A549 treated with Mapracorat at 1 μM for 4 hours (cell line): ENCODE measurements around the gene ZSWIM9. TPM values are rescaled to one million over a fixed set of nuclear protein-coding genes. Genes with fewer than 3 reads are reported as not detected.

Experiments used
- total RNA-seq: library from RNA; stranded (reverse); fragments of 200-300 nt; extraction: Qiagen RNA extraction; gene quantifications from 5 replicates; pipeline ENCODE4 v1.2.3, GENCODE V29; 2022

ZSWIM9 gene
- total RNA-seq: 4.9 to 7.0 TPM (median 7.0 TPM) in 5 replicates

DNA sequence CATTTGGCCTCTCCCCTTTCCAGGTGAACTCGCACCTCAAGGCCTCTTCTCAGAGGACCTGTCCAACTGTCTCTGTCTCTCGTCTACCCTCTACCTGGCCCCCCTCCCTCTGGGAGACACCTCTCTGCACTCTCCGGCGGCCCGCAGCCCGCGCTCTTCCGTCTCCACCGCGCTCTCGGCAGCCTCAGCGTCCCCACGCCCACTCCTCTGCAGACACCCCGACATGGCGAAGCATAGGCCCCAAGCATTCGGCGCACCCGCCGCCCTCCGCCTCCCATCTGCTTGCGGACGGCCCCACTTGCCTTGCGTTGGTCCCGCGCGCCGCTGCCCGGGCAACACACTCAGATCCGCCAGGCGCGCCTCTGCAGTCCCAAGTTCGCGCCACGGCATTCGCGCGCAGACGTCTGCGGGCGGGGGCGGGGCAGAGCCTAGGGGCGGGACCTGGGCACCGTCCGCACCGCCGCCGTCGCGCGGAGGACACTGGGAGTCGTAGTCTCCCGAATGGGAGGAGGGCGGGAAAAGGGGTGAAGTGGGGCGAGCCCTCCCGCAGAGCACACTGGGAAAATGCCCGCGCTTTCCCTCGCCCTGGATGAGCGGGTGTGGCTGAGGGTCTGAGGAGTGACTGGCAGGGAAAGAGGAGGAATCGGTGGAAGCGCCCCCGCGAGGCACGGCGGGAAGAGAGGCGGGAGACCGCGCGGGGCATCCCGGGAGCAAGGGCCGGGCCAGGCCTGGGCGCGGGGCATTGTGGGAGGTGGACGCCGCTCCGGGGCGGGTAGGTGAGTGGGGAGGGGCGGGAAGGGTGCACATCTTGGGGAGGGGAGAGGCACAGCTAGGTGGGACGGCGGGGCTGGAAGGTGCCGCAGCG lies at the start of gene ZSWIM9, which contains the start of gene LIG1:
Gene ZSWIM9 (plus strand): TSS at position 742 of the 865 bp plus-strand sequence. CDS start 1,123 bp downstream, outside the sequence.
Gene LIG1 (minus strand): TSS at position 406 of the 865 bp plus-strand sequence. CDS start 4,778 bp downstream, outside the sequence.

Other genes starting within 250 kb of the ZSWIM9 start
- gene BSPH1, start 178.5 kb upstream of the ZSWIM9 start, total RNA-seq: not detected in 5 replicates
- not detected in 5 replicates for gene ELSPBP1, start 176.0 kb upstream of the ZSWIM9 start, total RNA-seq
- gene CABP5, start 126.6 kb upstream of the ZSWIM9 start, total RNA-seq: not detected in 5 replicates
- gene PLA2G4C, start 59.9 kb upstream of the ZSWIM9 start, total RNA-seq: 8.5 to 17.1 TPM (median 9.7 TPM) in 5 replicates
- 58.9 to 76.8 TPM (median 62.7 TPM) in 5 replicates for gene LIG1, start 336 bp upstream of the ZSWIM9 start, total RNA-seq
- 13.6 to 17.6 TPM (median 16.6 TPM) in 5 replicates for gene CARD8, start 85.2 kb downstream of the ZSWIM9 start, total RNA-seq
- gene ZNF114, start 99.4 kb downstream of the ZSWIM9 start, total RNA-seq: 7.2 to 8.4 TPM (median 7.5 TPM) in 5 replicates
- 431 to 510 TPM (median 452 TPM) in 5 replicates for gene EMP3, start 154.9 kb downstream of the ZSWIM9 start, total RNA-seq
- gene TMEM143, start 193.3 kb downstream of the ZSWIM9 start, total RNA-seq: 2.4 to 6.2 TPM (median 3.8 TPM) in 5 replicates
- 2.1 to 4.6 TPM (median 2.9 TPM) in 5 replicates for gene SYNGR4, start 193.7 kb downstream of the ZSWIM9 start, total RNA-seq
- gene KDELR1, start 220.9 kb downstream of the ZSWIM9 start, total RNA-seq: 356 to 429 TPM (median 400 TPM) in 5 replicates
- gene GRIN2D, start 223.0 kb downstream of the ZSWIM9 start, total RNA-seq: 5.5 to 9.7 TPM (median 8.9 TPM) in 5 replicates